ENCODE measurements around the gene KCNS3. TPM values are rescaled to one million over a fixed set of nuclear protein-coding genes. Genes with fewer than 3 reads are reported as not detected.

Gene KCNS3
- total RNA-seq, 1 donor, result not detected

DNA sequence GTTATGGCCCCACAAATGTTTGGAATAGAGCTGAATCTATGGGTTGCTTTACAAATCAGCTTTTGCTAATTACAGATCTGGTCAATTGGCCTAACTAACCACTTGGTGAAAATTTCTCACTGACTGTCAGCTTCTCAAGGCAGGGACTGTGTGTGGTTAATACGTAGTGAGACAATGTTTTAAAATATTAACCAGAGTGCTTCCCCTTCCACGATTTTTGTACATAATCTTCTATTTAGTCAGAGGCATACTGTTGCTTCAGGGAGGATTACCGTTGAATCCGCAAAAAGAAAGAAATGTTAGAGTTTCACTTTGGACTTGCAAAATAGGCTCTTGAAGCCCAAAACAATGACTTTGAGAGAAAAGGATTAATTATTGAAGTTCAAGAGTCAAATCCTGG lies 14.9 kb upstream of the KCNS3 start:
- Histone ChIP-seq H3K4me1 (ENCODE audit: insufficient read depth, low read length) (no peaks in the 10 kb centered on the region), H3K27me3 (ENCODE audit: insufficient read depth, low read length) (no peaks in the 10 kb centered on the region), H3K4me3 (ENCODE audit: low read length) (no peak overlapping the region), H3K9me3 (ENCODE audit: low read depth, low read length) (no peaks in the 10 kb centered on the region)

DNA sequence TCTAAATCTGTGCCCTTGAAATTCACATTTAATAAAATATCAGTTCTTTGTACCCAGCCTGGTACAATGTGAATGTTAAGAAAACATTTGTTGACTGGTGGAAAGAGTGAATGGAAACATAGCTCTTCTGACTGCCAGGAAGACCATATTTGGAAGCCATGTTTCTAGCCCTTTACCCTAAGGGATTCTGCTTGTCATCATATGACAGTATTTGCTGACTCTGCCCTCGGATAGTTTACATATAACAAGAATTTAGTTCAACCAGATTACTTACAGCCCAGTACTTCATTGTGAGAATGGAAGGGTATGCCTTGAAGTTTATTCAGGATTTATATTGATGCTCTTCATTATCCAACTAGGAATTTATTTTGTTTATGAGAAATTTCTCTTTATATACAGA lies 13.8 kb upstream of the KCNS3 start:
- Histone ChIP-seq H3K9me3 (ENCODE audit: low read depth, low read length) (no peaks in the 10 kb centered on the region), H3K4me1 (ENCODE audit: insufficient read depth, low read length) (no peaks in the 10 kb centered on the region), H3K4me3 (ENCODE audit: low read length) (no peak overlapping the region), H3K27me3 (ENCODE audit: insufficient read depth, low read length) (peaks cover 3% of the 10 kb centered on the region)

DNA sequence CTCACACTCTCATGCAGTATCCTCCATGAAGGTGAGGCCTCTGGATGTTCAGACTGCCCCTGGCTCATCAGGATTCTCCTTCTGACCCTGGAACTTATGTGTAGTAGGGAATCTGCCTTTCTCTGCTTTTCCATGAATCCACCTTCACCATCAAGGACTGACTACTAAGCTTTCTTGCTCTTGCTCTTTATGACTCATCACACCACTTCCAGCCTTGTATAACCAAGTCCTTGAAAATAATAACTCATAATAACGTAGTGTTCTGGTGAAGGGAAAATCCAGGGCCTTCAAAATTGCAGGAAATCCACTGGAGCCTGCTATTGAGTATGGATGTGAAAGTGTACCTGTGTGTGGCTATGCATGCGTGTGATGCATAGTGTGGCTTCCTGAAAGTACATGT lies 11.3 kb upstream of the KCNS3 start:
- H3K4me1 ChIP-seq (ENCODE audit: insufficient read depth, low read length), result no peaks in the 10 kb centered on the region
- no peaks in the 10 kb centered on the region for H3K9me3 ChIP-seq (ENCODE audit: low read depth, low read length)
- H3K27me3 ChIP-seq (ENCODE audit: insufficient read depth, low read length), result peaks cover 3% of the 10 kb centered on the region
- no peak overlapping the region for H3K4me3 ChIP-seq (ENCODE audit: low read length)

DNA sequence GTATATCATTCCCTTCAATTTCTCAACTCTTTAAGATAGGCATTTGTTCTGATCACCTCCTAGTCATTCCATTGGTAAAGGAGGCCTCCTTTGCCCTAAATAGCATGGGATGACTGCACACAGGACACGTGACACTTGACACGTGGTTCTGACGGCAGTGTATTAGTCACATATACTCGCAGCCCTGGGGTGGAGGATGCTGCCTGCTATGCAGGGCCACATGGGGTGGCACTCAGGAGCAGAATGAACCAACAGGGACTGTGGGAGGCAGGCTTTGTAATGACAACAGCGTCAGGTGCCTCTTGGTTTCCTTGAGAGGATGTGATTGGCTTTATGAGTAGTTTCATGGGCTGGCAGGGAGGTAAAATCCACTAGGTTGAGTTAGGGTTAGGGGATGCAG lies 9.3 kb upstream of the KCNS3 start:
- Histone ChIP-seq H3K27me3 (ENCODE audit: insufficient read depth, low read length) (peaks cover 6% of the 10 kb centered on the region), H3K4me1 (ENCODE audit: insufficient read depth, low read length) (no peaks in the 10 kb centered on the region), H3K4me3 (ENCODE audit: low read length) (no peak overlapping the region), H3K9me3 (ENCODE audit: low read depth, low read length) (no peaks in the 10 kb centered on the region)

GRCh38 chr2:17871639-17872038 lies 6.8 kb upstream of the KCNS3 start:
- Histone ChIP-seq H3K4me1 (ENCODE audit: insufficient read depth, low read length) (no peaks in the 10 kb centered on the region), H3K27me3 (ENCODE audit: insufficient read depth, low read length) (peaks cover 24% of the 10 kb centered on the region), H3K4me3 (ENCODE audit: low read length) (no peak overlapping the region), H3K9me3 (ENCODE audit: low read depth, low read length) (no peaks in the 10 kb centered on the region)

- Histone ChIP-seq H3K4me1 (ENCODE audit: insufficient read depth, low read length) (peaks cover 6% of the 10 kb centered on the region), H3K27me3 (ENCODE audit: insufficient read depth, low read length) (peaks cover 36% of the 10 kb centered on the region), H3K4me3 (ENCODE audit: low read length) (no peak overlapping the region), H3K9me3 (ENCODE audit: low read depth, low read length) (no peaks in the 10 kb centered on the region)
These were observed 5.4 kb upstream of the KCNS3 start for GRCh38 chr2:17873021-17873420.

DNA sequence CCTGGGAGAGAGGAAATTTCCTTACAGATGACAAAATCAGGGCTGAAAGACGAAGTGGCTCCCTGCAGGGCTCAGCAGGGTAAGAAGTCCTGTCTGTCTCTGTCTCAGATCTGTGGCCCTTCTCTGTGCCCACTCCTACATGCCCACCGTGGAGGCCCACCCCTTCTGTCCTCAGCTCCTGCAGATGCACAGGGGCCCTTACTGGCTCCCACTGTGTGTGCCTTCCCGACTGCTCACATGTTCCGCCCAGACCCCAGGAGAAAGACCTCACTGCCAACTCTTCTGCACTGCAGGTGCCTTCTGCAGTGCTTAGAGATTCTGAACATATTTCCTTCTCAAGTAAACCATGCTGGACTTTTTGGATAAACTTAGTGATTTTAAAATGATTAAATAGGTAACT lies 1.9 kb upstream of the KCNS3 start:
- Histone ChIP-seq H3K27me3 (ENCODE audit: insufficient read depth, low read length) (peaks cover 63% of the 10 kb centered on the region), H3K4me1 (ENCODE audit: insufficient read depth, low read length) (peaks cover 19% of the 10 kb centered on the region), H3K9me3 (ENCODE audit: low read depth, low read length) (no peaks in the 10 kb centered on the region), H3K4me3 (ENCODE audit: low read length) (no peak overlapping the region)

- H3K9me3 ChIP-seq (ENCODE audit: low read depth, low read length), result no peaks in the 10 kb centered on the region
- peak overlapping the region; percentile 8 for H3K4me3 ChIP-seq (ENCODE audit: low read length)
- peaks cover 19% of the 10 kb centered on the region for H3K4me1 ChIP-seq (ENCODE audit: insufficient read depth, low read length)
- H3K27me3 ChIP-seq (ENCODE audit: insufficient read depth, low read length), result peaks cover 75% of the 10 kb centered on the region
These were observed 621 bp upstream of the KCNS3 start for GRCh38 chr2:17877811-17878280.

DNA sequence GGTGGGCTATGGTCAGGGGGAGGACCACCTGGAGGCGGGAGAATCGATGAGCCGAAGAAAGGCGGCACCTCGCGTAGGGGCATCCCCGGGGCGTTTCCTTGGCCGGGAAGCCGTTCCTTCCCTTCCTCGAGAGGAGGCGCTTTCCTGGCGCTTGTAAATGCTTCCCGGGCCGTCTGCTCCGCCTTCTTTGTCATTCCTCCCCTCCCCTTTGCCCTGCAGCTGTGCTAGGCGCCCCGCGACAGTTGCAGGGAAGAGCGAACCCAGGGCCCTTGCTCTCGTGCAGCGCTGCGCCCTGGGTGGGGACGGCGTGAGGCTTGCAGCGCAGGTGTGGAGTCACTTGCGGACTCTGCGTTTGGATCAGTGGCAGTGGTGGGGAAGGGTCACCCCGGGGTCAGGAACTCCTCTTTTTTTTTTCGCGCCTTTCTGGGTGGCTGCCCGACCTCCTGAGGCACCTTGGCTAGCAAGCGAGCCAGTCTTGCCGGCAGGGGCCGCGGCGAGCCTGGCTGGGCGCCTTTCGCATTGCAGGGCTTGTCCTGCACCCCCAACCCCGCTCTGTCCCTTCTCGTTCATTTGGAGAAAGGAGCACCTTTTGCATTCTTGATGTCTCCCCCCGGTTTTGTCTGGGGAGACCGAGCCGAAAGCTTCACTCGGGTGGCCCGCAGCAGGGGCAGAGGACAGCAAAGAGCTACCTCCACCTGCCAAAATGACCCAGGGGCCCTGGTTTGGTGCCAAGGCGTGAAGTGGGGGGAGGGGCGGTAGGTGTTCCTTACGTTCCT lies 858 bp downstream of the KCNS3 start:
- H3K4me1 ChIP-seq (ENCODE audit: insufficient read depth, low read length), result peaks cover 19% of the 10 kb centered on the region
- peaks cover 74% of the 10 kb centered on the region for H3K27me3 ChIP-seq (ENCODE audit: insufficient read depth, low read length)
- H3K4me3 ChIP-seq (ENCODE audit: low read length), result no peak overlapping the region
- H3K9me3 ChIP-seq (ENCODE audit: low read depth, low read length), result no peaks in the 10 kb centered on the region

DNA sequence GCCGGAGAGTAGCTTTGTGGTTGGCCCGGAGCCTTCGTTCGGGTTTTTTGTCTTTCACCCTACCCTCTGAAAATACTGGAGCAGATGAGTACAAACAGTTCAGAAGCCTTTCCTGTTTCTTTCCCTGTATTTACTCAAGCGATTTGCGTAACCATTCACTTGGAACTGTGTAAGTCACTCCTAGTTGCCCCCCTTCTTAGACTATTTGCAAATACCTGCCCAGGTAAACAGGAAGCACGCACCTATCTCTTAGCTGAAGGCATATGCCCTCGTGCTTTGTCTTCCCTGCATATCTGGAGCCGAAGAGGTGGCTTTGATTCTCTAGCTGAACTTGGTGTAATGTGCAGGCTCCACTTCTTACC lies 1.4 kb downstream of the KCNS3 start:
- Histone ChIP-seq H3K4me3 (ENCODE audit: low read length) (no peak overlapping the region), H3K9me3 (ENCODE audit: low read depth, low read length) (no peaks in the 10 kb centered on the region), H3K4me1 (ENCODE audit: insufficient read depth, low read length) (peaks cover 19% of the 10 kb centered on the region), H3K27me3 (ENCODE audit: insufficient read depth, low read length) (peaks cover 73% of the 10 kb centered on the region)

DNA sequence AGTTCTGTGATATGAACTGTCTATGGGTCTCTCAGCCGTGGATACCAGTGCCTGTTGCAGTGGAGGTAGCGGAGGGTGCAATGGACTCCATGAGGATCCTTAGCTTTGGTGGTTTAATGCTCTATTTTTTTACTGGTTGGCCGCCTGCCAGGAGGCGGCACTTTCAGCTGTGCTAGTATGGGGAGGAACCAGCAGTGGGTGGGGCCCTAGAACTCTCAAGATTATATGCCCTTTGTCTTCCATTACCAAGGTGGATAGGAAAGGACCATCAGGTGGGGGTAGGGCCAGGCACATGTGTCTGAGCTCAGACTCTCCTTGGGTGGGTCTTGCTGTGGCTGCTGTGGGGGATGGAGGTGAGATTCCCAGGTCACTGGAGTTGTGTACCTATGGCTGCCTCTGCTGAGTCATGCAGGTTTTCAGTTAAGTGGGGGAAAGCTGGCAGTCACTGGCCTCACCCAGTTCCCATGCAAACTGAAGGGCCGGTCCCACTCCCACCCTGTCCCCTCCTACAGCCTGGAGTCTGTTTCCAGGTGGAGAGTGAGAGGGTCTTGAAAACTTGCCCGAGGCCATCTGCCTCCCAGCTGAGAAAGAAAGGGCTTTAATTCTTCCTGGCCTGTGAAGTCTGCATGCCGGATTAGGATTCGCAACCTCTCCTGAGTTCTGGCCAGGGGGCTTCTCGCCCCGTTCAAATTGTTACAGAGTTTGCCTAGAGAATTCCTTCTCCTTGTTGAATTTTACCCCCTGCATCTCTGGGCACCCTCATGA lies 14.5 kb downstream of the KCNS3 start:
- no peaks in the 10 kb centered on the region for H3K4me1 ChIP-seq (ENCODE audit: insufficient read depth, low read length)
- H3K27me3 ChIP-seq (ENCODE audit: insufficient read depth, low read length), result peaks cover 3% of the 10 kb centered on the region
- H3K4me3 ChIP-seq (ENCODE audit: low read length), result no peak overlapping the region
- H3K9me3 ChIP-seq (ENCODE audit: low read depth, low read length), result no peaks in the 10 kb centered on the region

- no peak overlapping the region for H3K4me3 ChIP-seq (ENCODE audit: low read length)
- peaks cover 4% of the 10 kb centered on the region for H3K27me3 ChIP-seq (ENCODE audit: insufficient read depth, low read length)
- no peaks in the 10 kb centered on the region for H3K9me3 ChIP-seq (ENCODE audit: low read depth, low read length)
- H3K4me1 ChIP-seq (ENCODE audit: insufficient read depth, low read length), result no peaks in the 10 kb centered on the region
These were observed 15.5 kb downstream of the KCNS3 start for GRCh38 chr2:17894005-17894404.

- Histone ChIP-seq H3K9me3 (ENCODE audit: low read depth, low read length) (no peaks in the 10 kb centered on the region), H3K4me3 (ENCODE audit: low read length) (no peak overlapping the region)
These were observed 16.1 kb downstream of the KCNS3 start for GRCh38 chr2:17894556-17894955.

GRCh38 chr2:17899871-17900270 lies 21.4 kb downstream of the KCNS3 start:
- Histone ChIP-seq H3K27me3 (ENCODE audit: insufficient read depth, low read length) (peaks cover 4% of the 10 kb centered on the region), H3K9me3 (ENCODE audit: low read depth, low read length) (no peaks in the 10 kb centered on the region), H3K4me1 (ENCODE audit: insufficient read depth, low read length) (no peaks in the 10 kb centered on the region), H3K4me3 (ENCODE audit: low read length) (no peak overlapping the region)

More at GRCh38 chr2:17894556-17894955, 16.1 kb downstream of the KCNS3 start:
- peaks cover 4% of the 10 kb centered on the region for H3K27me3 ChIP-seq (ENCODE audit: insufficient read depth, low read length)
- H3K4me1 ChIP-seq (ENCODE audit: insufficient read depth, low read length), result no peaks in the 10 kb centered on the region

- no peaks in the 10 kb centered on the region for H3K4me1 ChIP-seq (ENCODE audit: insufficient read depth, low read length)
- peaks cover 4% of the 10 kb centered on the region for H3K27me3 ChIP-seq (ENCODE audit: insufficient read depth, low read length)
- no peak overlapping the region for H3K4me3 ChIP-seq (ENCODE audit: low read length)
- H3K9me3 ChIP-seq (ENCODE audit: low read depth, low read length), result no peaks in the 10 kb centered on the region
These were observed 22.8 kb downstream of the KCNS3 start for GRCh38 chr2:17901246-17901645.
